Measurements from ENCODE around the gene ZNF205.

- TF ChIP-seq POLR2A (IDR thresholded peaks at IDR 0.05) (peak in 2 of 4 donors; percentile 82 to 89), CTCF (IDR thresholded peaks at IDR 0.05) (peak in 1 of 7 experiments; percentile 7)
These were observed 22.1 kb downstream of the ZNF205 start, which contains the start of gene ZNF213 for GRCh38 chr16:3134338-3135125.
